Pancreas (tissue), 10 donors: ENCODE measurements around the gene LHFPL2. TPM values are rescaled to one million over a fixed set of nuclear protein-coding genes. Genes with fewer than 3 reads are reported as not detected.
A peak's percentile ranks its signal among the peaks of the same experiment; 100 is the strongest.

Source experiments
- ATAC-seq, 4 donors: fragments of 200-7000 bp; cut with Tn5 transposase; one replicate each; pipeline versions ENCODE4 v1.8.0 to v1.9.1; 2020; ENCODE audit warnings: mild to moderate bottlenecking in 4 of 4, moderate library complexity in 4 of 4
- DNase-seq, 6 donors: peaks; one replicate each; pipeline ENCODE4 v3.0.0-alpha.2; 2020
- FAIRE-seq: peaks from 2 replicates; lab custom pipeline; 2012; peaks lifted over from hg19 to GRCh38; lab: Jason Lieb, UNC
- H3K27ac ChIP-seq, 4 donors: fragments of 200-600 bp; sonication (generic); 1 replicate in 3 of 4; 2 replicates in 1 of 4; pipeline versions ENCODE4 v1.5.0 to v1.8.0; 2020
- H3K27me3 ChIP-seq, 4 donors: fragments of 200-600 bp; one replicate each; pipeline ENCODE4 v1.8.0; 2021
- H3K36me3 ChIP-seq, 3 donors: fragments of 200-600 bp; sonication (generic) in 1 of 3; one replicate each; pipeline versions ENCODE4 v1.5.0 to v1.8.0; 2020 to 2021
- H3K4me1 ChIP-seq, 3 donors: fragments of 200-600 bp; one replicate each; pipeline ENCODE4 v1.8.0; 2021
- H3K4me3 ChIP-seq, 4 donors: fragments of 200-600 bp; sonication (generic) in 2 of 4; one replicate each; pipeline versions ENCODE4 v1.5.0 to v1.8.0; 2020 to 2021
- H3K9me3 ChIP-seq, 4 donors: fragments of 200-600 bp; one replicate each; pipeline ENCODE4 v1.8.0; 2021
- CTCF ChIP-seq, 4 donors: fragments of 200-600 bp; sonication (generic) in 3 of 4; IDR thresholded peaks; one replicate each; pipeline versions ENCODE4 v1.5.0 to v1.8.0; 2021; ENCODE audit warnings: antibody characterized with exemption in 4 of 4
- WGBS, 2 donors: extraction: QIAGEN DNeasy Blood & Tissue Kit; methylation state at CpG; one replicate each; pipeline ENCODE4 v1.1.7; 2013; 5-methylcytosine and 5-hydroxymethylcytosine counted together
- intact Hi-C, 3 donors: fragments of 100-400 bp; cut with DNase I; formaldehyde crosslinking; loops; one replicate each; pipeline versions ENCODE4 v1.11.1 to v1.14.2; 2022
- polyA plus RNA-seq, 2 donors: library from polyadenylated mRNA; stranded (reverse); fragments of 200-250 nt; gene quantifications; one replicate each; pipeline ENCODE4 v1.2.3, GENCODE V29; 2013
- total RNA-seq, 6 donors: library from RNA; stranded (reverse); fragmentation: NEBNext Ultra II Directional in 4 of 6; extraction: Animal tissue kit (Norgen Biotek cat#: 25700) in 4 of 6; gene quantifications; one replicate each; pipeline versions ENCODE4 v1.2.1 to v1.2.4, GENCODE V29; 2021 to 2023
- donor health status: healthy with polysubstance abuse.
- donor health status: DM: no; HTN: no; CAD: no; lungs with moderate emphysema.
- donor health status: DM: no; HTN: no; CAD: no.
- donor health status: control.
- donor health status: control.
- donor health status: Bipolar disorder and iron deficiency.
- donor health status: DM: yes; HTN: yes; CAD: no.
- donor health status: DM: no; HTN: no; CAD: no.
- donor health status: DM: no; HTN: no; CAD: no.
- donor health status: DM: yes; HTN: yes; CAD: no.

Gene LHFPL2
- total and polyA plus RNA-seq, 8 donors = 4.0 to 28.4 (median 13.0) TPM

GRCh38 chr5:78553580-78554353 is 94.8 kb downstream of the LHFPL2 start:
- DNase-seq = no peak
- no peak overlapping the region for H3K4me3 ChIP-seq
- no peak for TF ChIP-seq CTCF (IDR thresholded peaks at IDR 0.05)
- H3K27ac ChIP-seq = no peak overlapping the region
- H3K36me3 ChIP-seq = no peaks in the 10 kb centered on the region
- intact Hi-C loops = no loop called here
- H3K27me3 ChIP-seq = no peaks in the 10 kb centered on the region
- ATAC-seq = no peak
- 89 to 91% methylated on average over 14 of the region's 14 CpGs for WGBS, 2 donors
- no peaks in the 10 kb centered on the region for H3K9me3 ChIP-seq
- no peaks in the 10 kb centered on the region for H3K4me1 ChIP-seq
- no peak for FAIRE-seq

- no peak for ATAC-seq
- 95% methylated on average over 12 of the region's 12 CpGs for WGBS, 2 donors
- no peak overlapping the region for H3K27ac ChIP-seq
- FAIRE-seq = no peak
- H3K27me3 ChIP-seq = no peaks in the 10 kb centered on the region
- no peaks in the 10 kb centered on the region for H3K36me3 ChIP-seq
- no peak overlapping the region for H3K4me3 ChIP-seq
- no peaks in the 10 kb centered on the region for H3K9me3 ChIP-seq
- intact Hi-C loops = no loop called here
- H3K4me1 ChIP-seq = no peaks in the 10 kb centered on the region
- TF ChIP-seq CTCF (IDR thresholded peaks at IDR 0.05) = no peak
- DNase-seq = no peak
These were observed 95.7 kb downstream of the LHFPL2 start for GRCh38 chr5:78552729-78553342.

- TF ChIP-seq CTCF (IDR thresholded peaks at IDR 0.05) = no peak
- WGBS, 2 donors = 87 to 91% methylated on average over 2 of the region's 2 CpGs
These were observed 97.7 kb downstream of the LHFPL2 start for GRCh38 chr5:78550891-78551290.

GRCh38 chr5:78549043-78549442 is 99.5 kb downstream of the LHFPL2 start:
- no peak overlapping the region for H3K4me3 ChIP-seq
- TF ChIP-seq CTCF (IDR thresholded peaks at IDR 0.05) = no peak
- no peaks in the 10 kb centered on the region for H3K27me3 ChIP-seq
- WGBS, 2 donors = 90 to 91% methylated on average over 5 of the region's 5 CpGs
- H3K27ac ChIP-seq = peak overlapping the region in 1 of 4 donors; percentile 57
- no peaks in the 10 kb centered on the region for H3K9me3 ChIP-seq
- ATAC-seq (peak in 2 of 4 donors; percentile 60), FAIRE-seq (no peak), DNase-seq (no peak)
- no peaks in the 10 kb centered on the region for H3K36me3 ChIP-seq
- intact Hi-C loops = no loop called here
- peaks cover 0 to 12% (median 0%) of the 10 kb centered on the region in 3 donors for H3K4me1 ChIP-seq

More at GRCh38 chr5:78550891-78551290, 97.7 kb downstream of the LHFPL2 start:
- Histone ChIP-seq H3K4me1 (peaks cover 0 to 12% (median 0%) of the 10 kb centered on the region in 3 donors), H3K36me3 (no peaks in the 10 kb centered on the region), H3K4me3 (no peak overlapping the region), H3K27ac (no peak overlapping the region), H3K27me3 (no peaks in the 10 kb centered on the region), H3K9me3 (no peaks in the 10 kb centered on the region)
- no peak for DNase-seq
- intact Hi-C loops = no loop called here
- no peak for FAIRE-seq
- ATAC-seq = no peak
